B cell (primary cell): ENCODE data around the gene OLFML1. TPM values are rescaled to one million over a fixed set of nuclear protein-coding genes. Genes with fewer than 3 reads are reported as not detected.

Experiments used
- ATAC-seq: fragments of 200-7000 bp; cut with Tn5 transposase; one replicate; pipeline ENCODE4 v1.10.0; 2021; ENCODE audit warnings: low read depth, mild to moderate bottlenecking, moderate number of reproducible peaks, moderate library complexity
- CTCF ChIA-PET: fragments of 350-600 bp; sonication (Branson Sonifier 250); formaldehyde crosslinking; loops from one replicate; lab custom pipeline; 2021; ENCODE audit warnings: antibody characterized with exemption, inconsistent platforms; lab: Charles Lee
- POLR2A ChIA-PET: fragments of 350-600 bp; sonication (Branson Sonifier 250); formaldehyde crosslinking; loops from one replicate; lab custom pipeline; 2021; ENCODE audit warnings: antibody characterized with exemption; lab: Charles Lee
- DNase-seq: peaks from one replicate; pipeline ENCODE4 v3.0.0; 2013
- H2AFZ ChIP-seq: 2 replicates; pipeline ENCODE4 v1.6.1; 2012; ENCODE audit warnings: mild to moderate bottlenecking, low read depth, low read length; ENCODE audit not compliant: insufficient read depth, poor library complexity, severe bottlenecking
- H3K27ac ChIP-seq, 2 donors: 1 replicate in 1 of 2; 2 replicates in 1 of 2; pipeline ENCODE4 v1.5.1; 2012 to 2013; ENCODE audit warnings: low read length in 2 of 2, mild to moderate bottlenecking in 2 of 2, moderate library complexity in 1 of 2
- H3K27me3 ChIP-seq, 4 experiments: fragments of 200-600 bp in 1 of 4; sonication (generic) in 1 of 4; replicated peaks in 1 of 4; 1 replicate in 2 of 4; 2 replicates in 2 of 4; pipeline versions ENCODE4 v1.6.1 to v1.7.0; 2013 to 2016; ENCODE audit warnings: low read length in 3 of 4, mild to moderate bottlenecking in 2 of 4, mixed read lengths in 1 of 4, moderate library complexity in 1 of 4; ENCODE audit not compliant: insufficient read depth in 4 of 4, control insufficient read depth in 3 of 4; ENCODE audit errors: control extremely low read depth in 1 of 4
- H3K36me3 ChIP-seq, 2 experiments: replicated peaks in 1 of 2; 1 replicate in 1 of 2; 2 replicates in 1 of 2; pipeline versions ENCODE4 v1.6.1 to v1.7.1; 2013; ENCODE audit warnings: low read length in 1 of 2; ENCODE audit not compliant: insufficient read depth in 2 of 2, control insufficient read depth in 1 of 2; ENCODE audit errors: control extremely low read depth in 1 of 2, extremely low read depth in 1 of 2
- H3K4me1 ChIP-seq, 2 donors: fragments of 200-600 bp in 1 of 2; sonication (generic) in 1 of 2; 1 replicate in 1 of 2; 2 replicates in 1 of 2; pipeline versions ENCODE4 v1.5.1 to v1.6.1; 2013 to 2017; ENCODE audit warnings: low read length in 2 of 2; ENCODE audit not compliant: control insufficient read depth in 2 of 2, insufficient read depth in 2 of 2
- H3K4me2 ChIP-seq: replicated peaks from 2 replicates; pipeline ENCODE3; 2012; ENCODE audit warnings: mild to moderate bottlenecking, low read depth, low read length; ENCODE audit not compliant: poor library complexity, severe bottlenecking
- H3K4me3 ChIP-seq, 5 experiments: fragments of 200-600 bp in 1 of 5; sonication (generic) in 1 of 5; 1 replicate in 3 of 5; 2 replicates in 2 of 5; pipeline versions ENCODE4 v1.5.1 to v1.7.0; 2011 to 2016; ENCODE audit warnings: low read length in 4 of 5, mild to moderate bottlenecking in 4 of 5, low read depth in 2 of 5, control low read depth in 1 of 5, moderate library complexity in 1 of 5; ENCODE audit not compliant: insufficient read depth in 1 of 5; ENCODE audit errors: control extremely low read depth in 1 of 5, extremely low read depth in 1 of 5
- H3K79me2 ChIP-seq: fragments of 200-600 bp; sonication (generic); one replicate; pipeline ENCODE4 v1.6.0; 2016; ENCODE audit warnings: low read length; ENCODE audit not compliant: control insufficient read depth, insufficient read depth
- H3K9ac ChIP-seq: fragments of 200-600 bp; sonication (generic); 2 replicates; pipeline ENCODE4 v1.6.1; 2017; ENCODE audit warnings: mild to moderate bottlenecking, low read length, moderate library complexity
- H3K9me3 ChIP-seq, 3 donors: one replicate each; pipeline versions ENCODE4 v1.6.1 to v1.7.1; 2013; ENCODE audit warnings: low read length in 2 of 3; ENCODE audit not compliant: control insufficient read depth in 2 of 3, insufficient read depth in 1 of 3; ENCODE audit errors: control extremely low read depth in 1 of 3
- H4K20me1 ChIP-seq: 2 replicates; pipeline ENCODE4 v1.6.0; 2012; ENCODE audit warnings: mild to moderate bottlenecking, low read length; ENCODE audit not compliant: insufficient read depth, control insufficient read depth, poor library complexity, severe bottlenecking
- H3K27ac Mint-ChIP-seq: one replicate; pipeline ENCODE4 v1.8.0; 2021; ENCODE audit warnings: mixed read lengths
- H3K27me3 Mint-ChIP-seq: one replicate; pipeline ENCODE4 v1.8.0; 2021; ENCODE audit warnings: mixed read lengths
- H3K4me1 Mint-ChIP-seq: one replicate; pipeline ENCODE4 v1.8.0; 2021; ENCODE audit warnings: mixed read lengths
- H3K4me3 Mint-ChIP-seq: one replicate; pipeline ENCODE4 v1.8.0; 2021; ENCODE audit warnings: mixed read lengths
- H3K9me3 Mint-ChIP-seq: one replicate; pipeline ENCODE4 v1.8.0; 2022; ENCODE audit warnings: mixed read lengths; ENCODE audit not compliant: insufficient read depth
- EZH2 ChIP-seq: IDR thresholded peaks from 2 replicates; pipeline ENCODE4 v1.6.1; 2012; ENCODE audit warnings: borderline replicate concordance, low read depth, mild to moderate bottlenecking, moderate library complexity, low read length; ENCODE audit not compliant: insufficient read depth, poor library complexity, severe bottlenecking
- WGBS: methylation state at CpG from one replicate; pipeline ENCODE4 v1.1.5; 2013; ENCODE audit warnings: missing lambda C conversion rate; ENCODE audit not compliant: insufficient coverage; 5-methylcytosine and 5-hydroxymethylcytosine counted together
- intact Hi-C: fragments of 100-400 bp; cut with micrococcal nuclease; formaldehyde crosslinking; loops from one replicate; pipeline ENCODE4 v1.10.0; 2022
- polyA plus RNA-seq: library from polyadenylated mRNA; depleted of rRNA; stranded (reverse); fragments of >200 nt; gene quantifications from 2 replicates; pipeline ENCODE4 v1.2.3, GENCODE V29; 2012
- total RNA-seq, 2 donors: library from RNA; stranded (reverse); fragments of 120-200 nt in 1 of 2; gene quantifications; 1 replicate in 1 of 2; 2 replicates in 1 of 2; pipeline versions ENCODE4 v1.2.3 to v1.2.4, GENCODE V29; 2013 to 2022
- TF ChIP-seq, protein P1 (sequence below): fragments of 200-600 bp; IDR thresholded peaks from one replicate; pipeline ENCODE4 v1.8.0; 2022; ENCODE audit warnings: antibody characterized with exemption, mild to moderate bottlenecking

Gene OLFML1
- total and polyA plus RNA-seq, 2 donors (not counting 1 experiment from before 2014, with no cell fraction given) = not detected

DNA sequence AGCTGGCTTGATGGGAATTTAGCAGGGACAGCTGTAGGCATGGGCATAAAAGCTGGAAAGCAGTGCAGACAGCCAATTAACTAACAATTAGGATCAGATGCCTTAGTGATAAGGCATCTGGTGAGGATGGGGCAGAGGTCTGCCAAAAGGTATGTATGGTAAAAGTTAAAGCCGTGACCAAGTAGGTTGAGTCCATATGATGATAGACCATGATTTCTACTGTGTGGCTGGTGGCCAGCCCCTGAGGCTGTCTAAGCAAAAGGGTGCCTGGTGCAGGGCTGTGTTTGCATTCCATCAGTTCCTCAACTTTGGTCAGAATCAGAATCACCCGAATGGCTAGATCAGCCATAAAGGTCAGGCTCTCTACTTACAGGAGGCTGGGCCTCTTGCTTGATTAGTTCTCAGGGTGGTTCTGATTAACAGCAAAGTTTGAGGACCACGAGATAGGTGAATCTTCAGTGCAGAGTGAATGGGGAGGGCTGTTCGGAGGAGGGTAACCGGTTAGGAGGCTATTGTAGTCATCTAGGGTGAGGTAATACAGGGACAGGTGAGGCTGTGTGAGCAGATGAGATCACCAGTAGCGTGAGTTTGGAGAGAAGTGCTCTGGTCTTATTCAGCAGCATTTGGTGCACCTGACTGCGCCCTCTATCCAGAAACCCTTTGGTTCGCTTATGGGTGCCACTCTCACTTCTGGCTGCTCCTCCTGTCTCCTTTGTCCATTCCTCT is 55.7 kb downstream of the OLFML1 start:
- ChIA-PET POLR2A (no interaction called here), CTCF (interaction anchor here (2.0 kb wide), 1 partner anchor 20 kb away, joined by 5 read pairs; no protein-coding TSS in a partner anchor)
- H3K27ac Mint-ChIP-seq = no peak overlapping the region
- peaks cover 55% of the 10 kb centered on the region for H3K4me1 Mint-ChIP-seq
- no peak for DNase-seq
- Histone ChIP-seq H3K4me2 (no peak overlapping the region), H3K4me1 (peaks cover 0 to 9% of the 10 kb centered on the region in 2 donors), H3K4me3 (no peak overlapping the region), H3K79me2 (peaks cover 73% of the 10 kb centered on the region), H2AFZ (no peak overlapping the region), H4K20me1 (peaks cover 28% of the 10 kb centered on the region), H3K9ac (no peak overlapping the region), H3K27ac (no peak overlapping the region), H3K9me3 (no peaks in the 10 kb centered on the region), H3K36me3 (peaks cover 0 to 8% of the 10 kb centered on the region in 2 experiments), H3K27me3 (no peaks in the 10 kb centered on the region)
- H3K27me3 Mint-ChIP-seq = no peaks in the 10 kb centered on the region
- no peak for TF ChIP-seq EZH2
- TF ChIP-seq, protein P1, sequence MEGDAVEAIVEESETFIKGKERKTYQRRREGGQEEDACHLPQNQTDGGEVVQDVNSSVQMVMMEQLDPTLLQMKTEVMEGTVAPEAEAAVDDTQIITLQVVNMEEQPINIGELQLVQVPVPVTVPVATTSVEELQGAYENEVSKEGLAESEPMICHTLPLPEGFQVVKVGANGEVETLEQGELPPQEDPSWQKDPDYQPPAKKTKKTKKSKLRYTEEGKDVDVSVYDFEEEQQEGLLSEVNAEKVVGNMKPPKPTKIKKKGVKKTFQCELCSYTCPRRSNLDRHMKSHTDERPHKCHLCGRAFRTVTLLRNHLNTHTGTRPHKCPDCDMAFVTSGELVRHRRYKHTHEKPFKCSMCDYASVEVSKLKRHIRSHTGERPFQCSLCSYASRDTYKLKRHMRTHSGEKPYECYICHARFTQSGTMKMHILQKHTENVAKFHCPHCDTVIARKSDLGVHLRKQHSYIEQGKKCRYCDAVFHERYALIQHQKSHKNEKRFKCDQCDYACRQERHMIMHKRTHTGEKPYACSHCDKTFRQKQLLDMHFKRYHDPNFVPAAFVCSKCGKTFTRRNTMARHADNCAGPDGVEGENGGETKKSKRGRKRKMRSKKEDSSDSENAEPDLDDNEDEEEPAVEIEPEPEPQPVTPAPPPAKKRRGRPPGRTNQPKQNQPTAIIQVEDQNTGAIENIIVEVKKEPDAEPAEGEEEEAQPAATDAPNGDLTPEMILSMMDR = no peak
- H3K4me3 Mint-ChIP-seq = no peak overlapping the region
- no peak for ATAC-seq
- no peaks in the 10 kb centered on the region for H3K9me3 Mint-ChIP-seq
- WGBS = 97% methylated on average over 6 of the region's 8 CpGs
- intact Hi-C loops = no loop called here

DNA sequence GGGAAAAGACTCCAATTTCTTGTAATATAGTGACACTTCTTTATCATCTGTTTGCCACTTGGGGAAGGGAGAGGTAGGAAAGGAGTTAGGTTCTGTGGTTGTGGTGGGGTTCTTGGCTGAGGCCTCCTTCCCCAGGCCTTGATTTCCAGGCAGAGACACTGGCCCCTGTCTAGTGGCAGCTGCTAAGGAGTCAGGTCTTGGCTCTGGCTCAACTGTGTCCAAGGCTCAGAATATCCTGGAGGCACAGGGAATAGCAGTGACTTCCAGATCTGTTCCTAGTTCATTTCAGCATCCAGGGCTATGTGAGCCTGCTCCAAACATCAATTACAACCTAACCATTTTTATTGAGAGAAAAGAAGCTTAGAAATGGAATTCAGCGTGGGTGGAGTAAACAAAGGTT is 58.0 kb downstream of the OLFML1 start:
- no peak for ATAC-seq

More for the DNA sequence above, 58.0 kb downstream of the OLFML1 start:
- peaks cover 45% of the 10 kb centered on the region for H3K4me1 Mint-ChIP-seq
- intact Hi-C loops = no loop called here
- Histone ChIP-seq H3K9me3 (no peaks in the 10 kb centered on the region), H3K27ac (no peak overlapping the region), H4K20me1 (peaks cover 18% of the 10 kb centered on the region), H2AFZ (no peak overlapping the region), H3K4me2 (no peak overlapping the region), H3K4me3 (no peak overlapping the region), H3K79me2 (peaks cover 67% of the 10 kb centered on the region), H3K4me1 (peaks cover 0 to under 1% of the 10 kb centered on the region in 2 donors), H3K9ac (no peak overlapping the region), H3K27me3 (no peaks in the 10 kb centered on the region), H3K36me3 (peaks cover 0 to 6% of the 10 kb centered on the region in 2 experiments)
- no peak for TF ChIP-seq EZH2
- TF ChIP-seq, protein P1 = no peak
- CTCF ChIA-PET = interaction anchor here (0.9 to 2.0 kb wide), 3 partner anchors 21 to 30 kb away, joined by 3 to 8 read pairs (median 5); partner anchors contain the start of gene PPFIBP2
- H3K27me3 Mint-ChIP-seq = no peaks in the 10 kb centered on the region
- POLR2A ChIA-PET = no interaction called here
- H3K9me3 Mint-ChIP-seq = no peaks in the 10 kb centered on the region
- no CpG with 5 or more reads among the region's 1 CpG for WGBS
- no peak overlapping the region for H3K4me3 Mint-ChIP-seq
- no peak overlapping the region for H3K27ac Mint-ChIP-seq
- DNase-seq = no peak
